ENCODE data around the gene MPO.

Gene MPO

DNA sequence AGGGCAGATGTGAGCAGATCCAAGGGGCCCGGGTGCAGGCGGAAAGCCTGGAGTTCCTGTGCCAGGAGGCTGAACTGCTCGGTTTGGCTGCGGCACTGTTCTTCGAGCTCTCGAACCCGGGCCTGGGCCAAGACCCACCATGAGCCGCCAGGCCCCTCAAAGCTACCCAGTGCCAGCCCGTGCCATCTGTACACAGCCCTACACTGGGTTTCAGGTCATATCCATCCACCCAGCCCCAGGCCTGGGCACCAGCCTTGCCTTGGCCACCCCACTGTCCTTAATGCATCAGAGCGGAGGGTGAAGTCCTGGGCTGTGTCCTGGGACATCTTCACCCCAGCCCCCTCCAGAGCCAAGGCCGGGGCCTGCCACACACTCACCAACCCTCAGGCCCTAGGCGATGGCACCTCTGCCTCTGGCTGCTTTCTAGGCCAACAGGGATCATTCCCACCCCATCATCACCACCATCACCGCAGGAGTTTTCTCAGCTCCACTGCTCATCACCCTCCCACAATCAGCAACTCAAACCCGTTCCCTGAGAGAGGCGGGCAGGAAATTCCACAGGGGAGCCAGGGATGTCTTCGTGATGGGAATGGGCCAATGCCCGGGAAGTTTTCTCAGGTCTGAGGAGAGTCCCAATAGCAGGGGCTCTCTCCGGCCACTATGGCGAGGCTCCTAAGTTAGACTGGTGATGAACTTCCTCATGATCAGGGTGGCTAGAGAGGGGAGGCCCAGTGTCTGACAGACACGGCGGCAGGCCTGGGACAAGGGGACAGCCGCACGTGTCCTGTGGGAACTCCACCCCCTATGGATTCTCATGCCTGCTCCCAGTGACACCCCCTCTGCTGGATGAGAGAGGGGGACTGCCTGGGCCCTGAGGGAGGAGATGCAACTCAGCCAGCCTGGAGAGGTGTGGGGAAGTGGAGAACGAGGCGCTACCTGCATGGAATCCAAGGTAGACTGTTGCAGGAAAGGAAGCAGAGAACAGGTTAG, 38.7 kb upstream of the MPO start:
- no peak for DNase-seq (ENCODE audit: low read depth)

DNA sequence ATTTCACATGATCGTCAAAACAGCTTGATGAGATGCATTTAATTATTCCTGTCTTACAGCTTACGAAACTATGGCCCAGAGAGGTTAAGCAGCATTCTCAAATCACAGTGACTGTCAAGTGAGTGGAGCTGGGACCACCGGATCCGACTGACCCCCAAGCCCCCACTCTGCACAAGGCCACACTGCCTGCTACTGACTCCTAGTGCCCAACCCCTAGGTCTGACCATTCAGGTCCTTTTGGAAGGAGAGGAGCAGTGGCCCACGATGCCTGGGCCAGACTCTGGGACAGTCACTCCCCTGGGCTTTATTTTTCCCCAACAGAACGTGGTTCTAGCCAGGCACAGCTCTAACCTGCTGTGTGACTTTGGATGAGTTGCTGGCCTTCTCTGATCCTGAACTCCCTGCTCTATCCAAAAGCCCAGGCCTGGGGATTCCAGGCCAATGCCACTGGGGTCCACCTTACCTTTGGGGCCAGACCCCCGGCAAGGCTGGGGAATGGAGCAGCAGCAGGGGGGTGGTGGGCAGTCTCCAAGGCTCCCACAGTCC, 38.0 kb upstream of the MPO start:
- no peak for DNase-seq (ENCODE audit: low read depth)

GRCh38 chr17:58318065-58318481, 37.3 kb upstream of the MPO start:
- DNase-seq (ENCODE audit: low read depth) = no peak

- DNase-seq (ENCODE audit: low read depth) = peak; percentile 58
These were observed 36.8 kb upstream of the MPO start for GRCh38 chr17:58317421-58318064.

GRCh38 chr17:58316260-58316960, 35.7 kb upstream of the MPO start:
- no peak for DNase-seq (ENCODE audit: low read depth)

- DNase-seq (ENCODE audit: low read depth) = no peak
These were observed 35.0 kb upstream of the MPO start for GRCh38 chr17:58315750-58316149.

GRCh38 chr17:58315281-58315711, 34.6 kb upstream of the MPO start:
- DNase-seq (ENCODE audit: low read depth) = no peak

GRCh38 chr17:58314706-58315015, 33.9 kb upstream of the MPO start:
- no peak for DNase-seq (ENCODE audit: low read depth)

DNA sequence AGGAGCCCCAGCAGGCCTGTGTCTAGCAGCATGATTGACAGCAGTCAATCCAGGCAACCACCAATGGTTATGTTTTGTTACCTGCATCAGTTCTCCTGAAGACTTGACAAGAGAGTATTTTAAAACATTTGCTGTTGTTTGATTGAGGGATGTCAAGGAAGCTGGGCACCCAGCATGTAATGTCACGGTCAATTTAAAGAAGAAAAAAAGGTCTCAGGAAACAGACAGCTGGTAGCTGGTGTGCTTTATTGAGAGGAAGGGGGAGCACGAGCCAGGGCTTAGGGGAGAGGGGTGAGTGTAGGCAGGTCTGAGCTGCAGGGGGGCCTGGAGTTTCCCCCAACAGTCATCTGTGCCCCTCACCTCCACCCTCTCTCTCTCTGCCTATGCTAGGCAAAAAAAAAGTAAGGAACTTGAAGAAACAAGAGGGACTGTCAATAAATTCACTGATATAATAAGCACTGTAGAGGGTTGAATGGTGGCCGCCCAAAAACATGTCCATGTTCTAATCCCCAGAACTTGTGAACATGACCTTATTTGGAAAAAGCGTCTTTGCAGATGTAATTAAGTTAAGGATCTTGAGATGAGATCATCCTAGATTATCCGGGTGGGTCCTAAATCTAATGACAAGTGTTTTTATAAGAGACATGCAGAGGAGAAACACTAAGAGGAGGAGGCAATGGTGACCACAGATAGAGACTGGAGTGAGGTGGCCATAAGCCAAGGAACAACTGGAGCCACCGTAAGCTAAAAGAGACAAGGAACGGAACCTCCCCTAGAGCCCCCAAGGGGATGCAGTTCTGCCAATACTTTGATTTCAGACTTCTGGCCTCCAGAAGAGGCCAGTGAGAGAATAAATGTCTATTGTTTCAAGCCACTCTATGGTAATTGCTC, 33.3 kb upstream of the MPO start:
- DNase-seq (ENCODE audit: low read depth) = no peak

DNA sequence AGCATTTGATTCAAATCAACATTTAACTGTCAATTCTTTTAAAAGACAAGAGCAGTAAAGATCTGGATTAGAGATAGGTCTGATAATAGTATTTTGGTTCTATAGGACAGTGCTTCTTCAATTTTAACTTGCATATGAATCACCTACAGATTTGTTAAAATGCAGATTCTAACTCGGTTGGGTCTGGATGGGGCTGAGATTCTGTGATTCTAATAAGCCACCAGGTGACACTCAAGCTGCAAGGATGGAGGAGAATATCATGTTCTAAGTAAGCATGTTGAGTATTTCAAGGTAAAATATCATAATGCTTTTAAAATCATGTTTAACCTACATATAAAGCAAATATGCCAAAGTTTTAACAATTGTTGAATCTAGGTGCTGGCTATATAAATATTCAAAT, 32.1 kb upstream of the MPO start:
- DNase-seq (ENCODE audit: low read depth) = no peak

DNA sequence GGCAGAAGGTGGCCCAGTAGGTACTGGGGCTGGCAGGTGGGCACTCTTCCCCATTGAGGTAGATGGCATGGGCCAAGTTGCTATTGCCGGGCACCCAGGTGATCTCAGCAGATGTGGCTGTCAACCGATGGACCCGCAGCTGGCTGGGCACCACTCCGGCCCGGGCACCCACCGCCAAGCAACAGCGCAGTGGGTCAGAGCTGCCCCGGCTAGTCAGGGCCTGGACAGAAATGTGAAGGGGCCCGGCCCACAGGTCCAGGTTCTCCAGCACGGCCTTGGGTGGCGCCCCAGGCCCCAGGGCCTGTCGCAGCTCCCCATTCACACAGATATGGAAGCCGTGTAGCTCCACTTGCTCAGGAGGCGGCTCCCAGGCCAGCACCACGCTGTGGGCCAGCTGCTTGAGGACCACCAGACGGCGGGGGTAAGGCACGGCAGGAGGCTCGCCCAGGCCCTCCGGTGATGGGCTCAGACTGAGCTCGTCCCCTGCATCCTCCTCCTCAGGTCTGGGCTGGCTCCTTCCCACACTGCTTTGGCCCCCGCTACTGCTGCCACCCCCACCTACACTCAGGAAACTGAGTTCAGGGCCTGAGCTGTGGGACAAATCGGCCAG, 31.4 kb upstream of the MPO start:
- no peak for DNase-seq (ENCODE audit: low read depth)

DNA sequence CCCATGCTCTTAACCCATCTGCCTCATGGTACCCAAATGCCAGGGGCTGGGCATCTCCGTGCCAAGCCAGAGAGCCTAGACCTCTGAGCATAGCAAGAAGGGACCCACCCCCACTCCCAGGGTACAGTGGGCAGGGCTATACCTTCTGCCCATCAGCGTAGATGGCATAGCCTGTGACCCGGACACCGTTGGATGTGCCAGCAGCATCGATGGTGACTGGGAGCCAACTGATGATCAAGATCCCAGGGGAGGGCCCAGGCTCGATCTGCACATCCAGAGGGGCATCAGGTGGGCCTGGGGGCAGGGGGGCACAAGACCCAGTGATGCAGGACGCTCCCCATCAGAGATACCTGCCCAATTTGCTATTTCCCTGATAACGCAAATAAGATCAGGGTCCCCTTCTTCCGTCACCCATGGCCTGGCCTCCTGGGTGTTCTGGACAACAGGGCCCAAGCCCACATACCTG, 30.7 kb upstream of the MPO start:
- no peak for DNase-seq (ENCODE audit: low read depth)

DNA sequence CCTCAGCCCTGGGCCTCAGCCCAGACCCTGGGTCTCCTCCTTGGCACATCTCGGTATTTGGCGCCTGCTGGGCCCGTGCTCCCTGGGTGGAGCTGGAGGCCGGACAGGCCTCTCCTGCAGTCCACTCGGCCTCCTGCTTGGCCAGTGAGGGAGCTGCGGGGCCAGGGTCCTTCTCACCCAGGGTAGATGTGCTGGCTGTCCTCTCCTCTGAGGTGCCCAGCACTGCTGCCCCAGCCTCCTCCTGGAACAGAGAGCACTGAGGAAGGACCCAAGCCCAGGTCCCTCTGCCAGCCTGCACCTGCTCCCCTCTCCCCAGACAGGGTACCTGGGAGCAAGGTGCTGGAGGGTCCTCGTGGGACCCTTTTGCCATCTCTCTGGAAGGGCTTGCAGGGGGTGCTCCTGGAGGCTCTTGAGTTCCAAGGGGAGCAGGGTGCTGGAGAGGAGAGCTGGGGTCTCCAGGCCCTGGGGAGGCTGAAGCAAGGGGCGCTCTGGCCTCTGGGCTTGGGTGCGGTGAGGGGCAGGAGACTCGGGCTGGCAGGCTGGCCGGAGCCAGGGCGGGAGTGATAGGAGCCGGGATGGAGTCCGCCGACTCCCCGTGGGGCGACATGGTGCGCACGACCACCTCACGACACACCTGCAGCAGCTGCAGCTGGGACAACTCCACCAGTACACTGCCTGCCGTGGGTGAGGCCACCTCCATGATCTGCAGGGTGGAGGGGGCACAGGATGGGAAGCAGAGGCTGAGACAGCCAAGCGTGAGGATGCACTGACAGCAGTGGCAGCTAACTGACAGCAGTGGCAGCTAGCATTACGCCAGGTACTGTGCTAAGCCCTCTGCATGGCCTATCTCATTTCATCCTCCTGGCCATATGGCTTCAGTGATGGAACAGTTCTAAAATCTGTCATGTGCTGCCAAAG, 30.0 kb upstream of the MPO start:
- DNase-seq (ENCODE audit: low read depth) = no peak

DNA sequence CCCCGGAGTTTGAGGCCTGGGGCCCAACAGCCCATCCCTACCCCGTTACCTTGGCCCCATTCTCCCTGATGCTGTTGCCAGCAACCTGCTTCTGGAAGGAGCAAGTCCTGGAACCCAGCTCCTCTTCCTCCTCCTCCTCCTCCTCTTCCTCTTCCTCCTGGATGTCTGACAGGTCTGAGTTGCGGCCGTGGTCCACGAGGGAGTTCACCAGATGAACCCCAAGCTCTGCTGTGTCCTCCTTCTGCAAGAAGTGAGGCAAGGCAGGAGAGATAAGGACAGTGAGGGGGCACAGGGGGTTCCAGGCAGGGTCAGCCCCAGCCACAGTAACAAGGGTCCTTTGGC, 29.2 kb upstream of the MPO start:
- DNase-seq (ENCODE audit: low read depth) = no peak

DNA sequence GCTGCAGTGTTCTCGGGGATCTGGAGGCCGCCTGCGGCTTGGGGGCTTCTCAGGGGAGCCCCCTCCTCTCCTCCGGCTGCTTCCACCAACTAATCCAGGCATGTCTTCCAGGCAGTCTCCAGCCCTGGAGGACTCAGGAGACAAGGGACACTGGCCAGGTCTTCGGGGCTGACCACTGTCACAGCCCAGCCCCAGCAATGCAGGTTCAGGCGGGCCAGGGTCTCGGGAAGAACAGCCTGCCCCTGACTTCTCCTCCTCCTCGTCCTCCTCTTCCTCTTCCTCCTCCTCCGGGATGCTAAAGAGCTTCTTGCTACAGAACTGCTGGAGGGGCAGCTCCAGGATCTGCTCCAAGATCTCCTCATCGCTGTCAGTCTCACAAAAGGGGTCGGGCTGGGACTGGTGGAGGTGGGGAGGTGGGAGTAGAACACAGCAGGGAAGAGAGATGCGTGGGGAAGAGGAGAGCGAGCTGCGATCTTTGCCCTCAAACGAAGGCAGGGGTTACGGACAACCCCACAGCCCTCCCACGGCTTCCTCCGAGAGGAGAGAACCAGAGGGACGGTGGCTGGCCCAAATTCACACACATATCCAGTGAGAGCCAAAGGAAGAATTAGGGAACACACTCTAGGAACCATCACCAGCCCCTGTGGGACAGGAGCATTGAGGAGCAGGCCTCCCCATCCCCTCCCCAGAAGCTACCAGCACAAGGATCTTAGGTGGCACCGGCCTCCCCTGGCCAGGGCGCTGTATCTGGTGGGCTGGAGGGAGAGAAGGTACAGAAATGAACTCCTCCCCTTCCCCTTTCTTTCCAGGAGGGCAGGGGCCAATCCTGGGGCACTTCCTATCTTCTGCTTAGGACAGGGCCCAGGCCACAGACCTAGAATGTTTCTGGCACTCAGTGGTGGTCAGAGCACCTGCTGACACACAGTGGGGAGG, 28.5 kb upstream of the MPO start:
- no peak for DNase-seq (ENCODE audit: low read depth)

DNA sequence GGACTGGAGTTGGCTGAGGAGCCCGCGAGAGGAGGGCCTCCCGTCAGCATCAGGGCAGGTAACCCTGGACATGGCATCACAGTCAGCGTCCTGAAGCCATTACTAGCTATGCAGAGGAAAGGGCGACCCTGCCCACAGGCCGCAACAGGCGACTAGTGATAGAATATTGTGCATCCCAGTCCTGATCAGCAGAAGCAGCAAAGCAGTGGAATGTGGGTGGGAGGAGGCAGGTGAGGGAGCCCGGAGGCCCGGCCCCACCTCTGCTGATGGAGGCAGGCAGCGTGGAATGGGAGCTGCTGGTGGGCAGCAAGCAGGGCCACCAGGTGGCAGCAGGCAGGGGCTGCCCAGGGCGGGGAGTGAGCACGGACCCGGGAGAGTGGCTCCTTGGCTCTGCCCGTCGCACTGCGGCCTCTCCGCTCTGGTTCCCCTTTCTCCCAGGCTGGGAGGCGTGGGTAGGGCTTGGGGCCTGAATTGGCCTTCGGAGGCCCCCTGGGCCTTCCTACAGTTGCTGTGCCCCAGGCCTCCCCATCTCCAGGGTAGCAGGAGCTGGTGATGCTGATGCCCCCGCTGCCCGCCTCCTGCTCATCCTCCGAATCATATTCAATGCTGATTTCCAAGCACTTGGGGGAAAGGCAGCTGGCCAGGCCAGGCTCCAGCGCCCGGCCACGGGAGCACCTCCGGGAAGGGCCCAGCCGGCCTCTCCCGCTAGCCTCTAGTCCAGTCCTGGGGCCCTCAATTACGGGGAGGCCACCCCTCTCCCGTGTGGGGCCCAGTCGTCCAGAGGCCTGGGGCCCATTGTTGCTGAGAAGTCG, 27.6 kb upstream of the MPO start:
- no peak for DNase-seq (ENCODE audit: low read depth)

DNA sequence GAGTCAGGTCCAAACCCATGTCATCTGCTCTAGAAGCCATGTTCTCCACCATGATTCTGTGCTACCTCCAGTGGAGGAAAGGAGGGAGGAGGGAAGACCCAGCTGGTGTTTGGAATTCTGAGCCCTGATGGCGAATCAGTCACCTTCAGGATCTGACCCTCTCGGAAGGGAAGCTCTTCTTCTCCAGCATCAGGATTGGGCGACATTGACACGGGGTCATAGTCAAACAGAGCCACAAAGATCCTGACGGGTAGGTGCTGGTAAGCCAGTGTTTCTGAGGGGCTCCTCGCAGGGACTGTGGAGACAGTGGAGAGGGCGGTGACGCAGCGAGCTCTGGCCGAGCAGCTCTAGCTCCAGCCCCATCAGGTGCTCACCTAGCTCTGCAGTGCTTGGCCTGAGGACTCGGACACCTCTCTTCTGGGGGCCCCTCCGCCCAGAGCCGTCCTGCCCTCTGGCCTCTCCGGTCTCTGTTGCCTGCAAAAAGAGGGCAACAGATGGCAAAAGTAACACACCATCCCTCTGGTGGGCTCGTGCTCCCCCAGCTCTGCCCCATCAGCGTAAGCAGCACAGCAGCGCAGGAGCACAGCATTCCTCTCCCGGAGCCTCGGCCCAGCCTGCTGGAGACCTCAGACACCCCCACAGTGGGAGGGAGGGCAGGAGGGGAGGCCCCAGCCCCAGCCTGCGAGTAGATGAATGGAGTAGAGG, 26.9 kb upstream of the MPO start:
- no peak for DNase-seq (ENCODE audit: low read depth)
